Smooth muscle cell (in vitro differentiated cells): ENCODE measurements around the gene NAGS. TPM values are rescaled to one million over a fixed set of nuclear protein-coding genes. Genes with fewer than 3 reads are reported as not detected.
"Not testable (repeated sequence)": the region's sequence is repeated elsewhere in the genome, so short reads cannot be mapped to it uniquely, and the experiment has no call there.

Experiments used
- DNase-seq: peaks from one replicate; lab custom pipeline; 2025; ENCODE audit not compliant: unreplicated experiment; lab: John Stamatoyannopoulos, UW
- H2AFZ ChIP-seq: fragments of 200-600 bp; sonication (generic); 2 replicates; pipeline ENCODE4 v1.6.0; 2016; ENCODE audit warnings: antibody characterized with exemption, low read depth, mild to moderate bottlenecking
- H3F3A ChIP-seq: fragments of 200-600 bp; sonication (generic); 2 replicates; pipeline ENCODE4 v1.6.0; 2017; ENCODE audit warnings: antibody characterized with exemption, low read depth
- H3K27ac ChIP-seq: fragments of 200-600 bp; sonication (generic); 2 replicates; pipeline ENCODE4 v1.5.1; 2016; ENCODE audit warnings: low read depth, mild to moderate bottlenecking
- H3K27me3 ChIP-seq: fragments of 200-600 bp; sonication (generic); 2 replicates; pipeline ENCODE4 v1.6.1; 2016; ENCODE audit warnings: low read depth, mild to moderate bottlenecking
- H3K36me3 ChIP-seq: fragments of 200-600 bp; sonication (generic); 2 replicates; pipeline ENCODE4 v1.5.1; 2016; ENCODE audit warnings: low read depth
- H3K4me1 ChIP-seq: fragments of 200-600 bp; sonication (generic); 2 replicates; pipeline ENCODE4 v1.5.1; 2016; ENCODE audit warnings: low read depth
- H3K4me2 ChIP-seq: fragments of 200-600 bp; sonication (generic); 2 replicates; pipeline ENCODE4 v1.6.0; 2016; ENCODE audit warnings: mild to moderate bottlenecking
- H3K4me3 ChIP-seq: fragments of 200-600 bp; sonication (generic); 2 replicates; pipeline ENCODE4 v1.5.1; 2016; ENCODE audit warnings: mild to moderate bottlenecking
- H3K79me2 ChIP-seq: fragments of 200-600 bp; sonication (generic); 2 replicates; pipeline ENCODE4 v1.6.0; 2016; ENCODE audit warnings: low read depth, mild to moderate bottlenecking
- H3K9ac ChIP-seq: fragments of 200-600 bp; sonication (generic); 2 replicates; pipeline ENCODE4 v1.6.0; 2016; ENCODE audit warnings: low read depth
- H3K9me3 ChIP-seq: fragments of 200-600 bp; sonication (generic); replicated peaks from 2 replicates; pipeline ENCODE4 v1.5.1; 2016; ENCODE audit warnings: low read depth
- H4K20me1 ChIP-seq: fragments of 200-600 bp; sonication (generic); 2 replicates; pipeline ENCODE4 v1.6.0; 2016; ENCODE audit warnings: low read depth
- WGBS: methylation state at CpG from one replicate; pipeline ENCODE4 v1.1.7; 2016; ENCODE audit warnings: low lambda C conversion rate; 5-methylcytosine and 5-hydroxymethylcytosine counted together
- polyA plus RNA-seq: library from polyadenylated mRNA; unstranded; fragments of >200 nt; fragmentation: Nextera tagmentation; extraction: Ambion mirVana; gene quantifications from 2 replicates; pipeline ENCODE4 v1.2.1, GENCODE V29; 2016
- total RNA-seq: library from RNA; depleted of rRNA; stranded (reverse); fragments of >200 nt; gene quantifications from 2 replicates; pipeline ENCODE4 v1.2.3, GENCODE V29; 2014
- TF ChIP-seq, protein P1 (sequence below): fragments of 200-600 bp; sonication (generic); IDR thresholded peaks from 2 replicates; pipeline ENCODE4 v1.5.1; 2017; ENCODE audit warnings: borderline replicate concordance, mild to moderate bottlenecking, antibody characterized with exemption; ENCODE audit not compliant: insufficient read depth, poor library complexity, severe bottlenecking

Gene NAGS
- total and polyA plus RNA-seq, 2 experiments from 2014 or later, result 1.3 to 1.5 TPM

- TF ChIP-seq, protein P1, sequence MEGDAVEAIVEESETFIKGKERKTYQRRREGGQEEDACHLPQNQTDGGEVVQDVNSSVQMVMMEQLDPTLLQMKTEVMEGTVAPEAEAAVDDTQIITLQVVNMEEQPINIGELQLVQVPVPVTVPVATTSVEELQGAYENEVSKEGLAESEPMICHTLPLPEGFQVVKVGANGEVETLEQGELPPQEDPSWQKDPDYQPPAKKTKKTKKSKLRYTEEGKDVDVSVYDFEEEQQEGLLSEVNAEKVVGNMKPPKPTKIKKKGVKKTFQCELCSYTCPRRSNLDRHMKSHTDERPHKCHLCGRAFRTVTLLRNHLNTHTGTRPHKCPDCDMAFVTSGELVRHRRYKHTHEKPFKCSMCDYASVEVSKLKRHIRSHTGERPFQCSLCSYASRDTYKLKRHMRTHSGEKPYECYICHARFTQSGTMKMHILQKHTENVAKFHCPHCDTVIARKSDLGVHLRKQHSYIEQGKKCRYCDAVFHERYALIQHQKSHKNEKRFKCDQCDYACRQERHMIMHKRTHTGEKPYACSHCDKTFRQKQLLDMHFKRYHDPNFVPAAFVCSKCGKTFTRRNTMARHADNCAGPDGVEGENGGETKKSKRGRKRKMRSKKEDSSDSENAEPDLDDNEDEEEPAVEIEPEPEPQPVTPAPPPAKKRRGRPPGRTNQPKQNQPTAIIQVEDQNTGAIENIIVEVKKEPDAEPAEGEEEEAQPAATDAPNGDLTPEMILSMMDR, result no peak
- 85% methylated on average over 4 of the region's 4 CpGs for WGBS
- H4K20me1 ChIP-seq, result no peaks in the 10 kb centered on the region
These were observed 34.1 kb upstream of the NAGS start for GRCh38 chr17:43970366-43970765.

DNA sequence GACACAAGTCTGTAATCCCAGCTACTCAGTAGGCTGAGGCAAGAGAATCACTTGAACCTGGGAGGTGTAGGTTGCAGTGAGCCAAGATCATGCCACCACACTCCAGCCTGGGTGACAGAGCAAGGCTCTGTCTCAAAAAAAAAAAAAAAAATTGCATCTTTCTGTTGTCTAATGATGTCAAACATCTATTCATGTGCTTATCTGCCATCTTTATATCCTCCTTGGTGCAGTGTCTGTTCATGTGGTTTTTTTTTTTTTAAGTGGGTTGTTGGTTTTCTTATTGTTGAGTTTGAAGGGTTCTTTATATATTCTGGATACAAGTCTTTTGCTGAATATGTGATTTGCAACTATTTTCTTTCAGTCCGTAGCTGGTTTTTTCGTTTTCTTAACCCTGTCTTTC lies 33.0 kb upstream of the NAGS start:
- H3K9me3 ChIP-seq, H2AFZ ChIP-seq, H3K36me3 ChIP-seq, H3K4me3 ChIP-seq, H3K9ac ChIP-seq, H3K27ac ChIP-seq, H3K79me2 ChIP-seq, H4K20me1 ChIP-seq, H3F3A ChIP-seq, DNase-seq, H3K4me1 ChIP-seq, H3K4me2 ChIP-seq: not testable (repeated sequence)
- peaks cover 16% of the 10 kb centered on the region for H3K27me3 ChIP-seq
- WGBS, result 66% methylated on average over 2 of the region's 2 CpGs

More at GRCh38 chr17:43970366-43970765, 34.1 kb upstream of the NAGS start:
- no peak for DNase-seq
- H2AFZ ChIP-seq, result no peak overlapping the region
- H3K4me1 ChIP-seq, result no peaks in the 10 kb centered on the region
- H3K4me3 ChIP-seq, result no peak overlapping the region
- H3K36me3 ChIP-seq, result no peaks in the 10 kb centered on the region
- no peak overlapping the region for H3K4me2 ChIP-seq
- no peaks in the 10 kb centered on the region for H3F3A ChIP-seq
- H3K9ac ChIP-seq, result no peak overlapping the region
- peaks cover 21% of the 10 kb centered on the region for H3K27me3 ChIP-seq
- H3K79me2 ChIP-seq, result no peaks in the 10 kb centered on the region
- H3K9me3 ChIP-seq, result no peaks in the 10 kb centered on the region
- no peak overlapping the region for H3K27ac ChIP-seq

GRCh38 chr17:43972444-43973212 lies 31.8 kb upstream of the NAGS start:
- H3K4me2 ChIP-seq, DNase-seq, H4K20me1 ChIP-seq, H3K9me3 ChIP-seq, H3K79me2 ChIP-seq, H3K36me3 ChIP-seq, H3K9ac ChIP-seq, H3K4me3 ChIP-seq, H3K4me1 ChIP-seq, H3K27ac ChIP-seq, H3F3A ChIP-seq, H2AFZ ChIP-seq: not testable (repeated sequence)
- H3K27me3 ChIP-seq, result peaks cover 20% of the 10 kb centered on the region
- WGBS, result 91% methylated on average over 22 of the region's 22 CpGs

DNA sequence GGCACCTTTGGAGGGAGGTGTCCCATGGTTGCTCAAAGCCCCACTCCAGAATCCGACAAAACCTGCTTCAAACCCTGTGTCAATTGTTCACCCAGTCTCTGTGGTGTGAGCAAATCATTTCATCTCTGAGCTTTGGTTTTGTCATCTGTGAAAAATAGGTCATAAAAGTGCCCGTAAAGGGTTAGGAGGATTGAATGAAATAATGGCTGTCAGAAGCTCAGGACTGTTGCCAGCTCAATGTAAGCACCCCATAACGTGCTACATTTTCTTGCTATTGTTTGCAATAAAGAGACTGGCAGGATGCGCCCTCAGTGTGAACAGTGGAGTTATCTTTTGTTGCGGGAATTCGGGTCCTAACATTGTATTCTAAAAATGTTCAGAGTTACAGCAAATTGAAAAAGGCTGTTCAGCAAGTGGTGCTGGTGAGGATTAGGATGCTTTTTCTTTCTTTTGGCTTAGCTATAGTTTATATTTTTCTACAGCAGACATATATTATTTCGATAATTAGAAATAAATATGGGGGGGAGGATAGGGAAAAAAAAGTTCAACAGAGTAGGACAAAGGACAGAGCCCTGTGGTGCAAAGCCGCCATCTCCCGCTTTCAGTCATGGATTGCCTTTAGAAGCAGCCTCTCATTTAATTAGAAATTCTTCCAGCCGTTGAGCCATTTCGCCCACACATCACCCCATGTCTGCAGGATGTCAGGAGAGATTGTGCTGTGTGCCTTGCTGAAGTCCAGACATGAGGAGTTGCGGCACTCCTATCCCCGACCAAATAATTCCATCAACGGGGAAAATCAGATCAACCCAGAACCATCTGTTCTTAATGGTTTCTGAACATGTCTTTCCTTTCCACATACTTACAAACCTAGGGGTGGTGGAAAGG lies 29.8 kb upstream of the NAGS start:
- Histone ChIP-seq H3K4me2 (no peak overlapping the region), H3K4me3 (no peak overlapping the region), H3K9ac (no peak overlapping the region), H3K27ac (no peak overlapping the region), H3K4me1 (no peaks in the 10 kb centered on the region), H2AFZ (no peak overlapping the region), H3F3A (no peaks in the 10 kb centered on the region), H3K36me3 (no peaks in the 10 kb centered on the region), H3K27me3 (peaks cover 40% of the 10 kb centered on the region), H3K79me2 (no peaks in the 10 kb centered on the region), H3K9me3 (no peaks in the 10 kb centered on the region), H4K20me1 (no peaks in the 10 kb centered on the region)
- no peak for DNase-seq
- TF ChIP-seq, protein P1, result no peak
- WGBS, result 65% methylated on average over 14 of the region's 14 CpGs
